Activated CD4-positive, alpha-beta memory T cell treated with anti-CD3 and anti-CD28 coated beads, Interleukin-2, amount 10 ng/mL, durations not matched to agents 7 days and 5 days (primary cell): Measurements from ENCODE around the gene SOX11. TPM values are rescaled to one million over a fixed set of nuclear protein-coding genes. Genes with fewer than 3 reads are reported as not detected.

ENCODE experiments used
- CTCF ChIA-PET: fragments of 350-600 bp; sonication (Branson Sonifier 250); formaldehyde crosslinking; loops from one replicate; lab custom pipeline; 2021; ENCODE audit warnings: antibody characterized with exemption, inconsistent platforms; lab: Charles Lee
- POLR2A ChIA-PET: fragments of 350-600 bp; sonication (Branson Sonifier 250); formaldehyde crosslinking; loops from one replicate; lab custom pipeline; 2021; ENCODE audit warnings: antibody characterized with exemption; lab: Charles Lee
- DNase-seq: peaks from one replicate; pipeline ENCODE4 v3.0.0-alpha.2; 2020
- H3K27ac Mint-ChIP-seq: one replicate; pipeline ENCODE4 v1.8.0; 2021; ENCODE audit warnings: mild to moderate bottlenecking, mixed read lengths
- H3K27me3 Mint-ChIP-seq: one replicate; pipeline ENCODE4 v1.8.0; 2021; ENCODE audit warnings: mixed read lengths
- H3K36me3 Mint-ChIP-seq: one replicate; pipeline ENCODE4 v1.8.0; 2021; ENCODE audit warnings: low read depth, mixed read lengths
- H3K4me1 Mint-ChIP-seq: one replicate; pipeline ENCODE4 v1.8.0; 2021; ENCODE audit warnings: mixed read lengths
- H3K4me3 Mint-ChIP-seq: one replicate; pipeline ENCODE4 v1.8.0; 2021; ENCODE audit warnings: mild to moderate bottlenecking, mixed read lengths
- H3K9me3 Mint-ChIP-seq: one replicate; pipeline ENCODE4 v1.8.0; 2021; ENCODE audit warnings: mixed read lengths
- total RNA-seq, 2 experiments: library from RNA; stranded (reverse); gene quantifications; one replicate each; pipeline ENCODE4 v1.2.3, GENCODE V29; 2021

SOX11 gene
- total RNA-seq, 2 experiments from 2014 or later: not detected

DNA sequence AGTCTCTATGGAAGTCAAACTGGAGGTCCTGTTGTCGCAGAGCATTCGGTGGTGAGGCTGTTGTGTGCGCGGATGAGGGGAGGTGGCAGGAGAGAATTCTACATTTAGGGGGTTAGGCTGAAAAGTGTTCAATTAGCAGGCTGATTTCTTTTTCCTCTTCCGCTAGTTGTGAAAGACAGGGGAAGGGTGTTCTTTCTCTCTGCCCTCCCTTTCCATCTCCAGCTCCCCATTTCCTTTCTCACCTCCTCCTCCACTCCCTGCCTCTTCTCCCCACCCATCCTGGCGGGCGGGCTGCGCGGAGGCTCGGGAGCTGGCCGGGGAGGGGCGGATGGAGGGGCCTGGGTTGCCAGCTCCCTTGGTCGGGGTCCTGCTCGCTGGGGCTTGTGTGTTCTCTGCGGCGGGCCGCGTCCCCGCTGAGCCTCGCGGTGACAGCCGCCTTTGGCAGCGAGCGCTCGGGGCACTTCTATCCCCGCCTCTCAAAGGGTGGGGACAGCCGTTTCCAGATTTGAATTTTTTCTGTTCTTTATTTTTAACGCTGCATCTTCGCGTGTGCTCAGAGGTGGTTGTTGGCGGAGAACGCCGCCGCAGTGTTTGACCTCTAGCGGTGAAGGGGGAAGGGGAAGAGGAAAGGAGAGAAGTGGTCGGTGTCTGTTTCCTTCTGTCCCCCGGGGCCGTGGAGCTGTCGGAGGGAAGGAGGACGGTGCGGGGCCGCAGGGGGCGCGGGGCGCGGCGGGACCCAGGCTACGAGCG is 3.6 kb downstream of the SOX11 start:
- CTCF ChIA-PET: interaction anchor here (0.6 kb wide), 1 partner anchor 331 kb away, joined by 3 read pairs; no protein-coding TSS in a partner anchor
- DNase-seq: no peak
- H3K27me3 Mint-ChIP-seq: peaks cover 49% of the 10 kb centered on the region
- H3K9me3 Mint-ChIP-seq: no peaks in the 10 kb centered on the region
- POLR2A ChIA-PET: no interaction called here
- peaks cover 10% of the 10 kb centered on the region for H3K4me1 Mint-ChIP-seq
- H3K36me3 Mint-ChIP-seq: peaks cover 10% of the 10 kb centered on the region
- H3K4me3 Mint-ChIP-seq: no peak overlapping the region
- no peak overlapping the region for H3K27ac Mint-ChIP-seq

- Mint-ChIP-seq H3K4me3 (no peak overlapping the region), H3K27me3 (peaks cover 45% of the 10 kb centered on the region), H3K4me1 (peaks cover 7% of the 10 kb centered on the region), H3K27ac (no peak overlapping the region), H3K9me3 (no peaks in the 10 kb centered on the region), H3K36me3 (peaks cover 7% of the 10 kb centered on the region)
- POLR2A ChIA-PET: no interaction called here
- DNase-seq: no peak
- CTCF ChIA-PET: no interaction called here
These were observed 4.3 kb downstream of the SOX11 start for GRCh38 chr2:5696404-5696944.

- Mint-ChIP-seq H3K36me3 (peaks cover 7% of the 10 kb centered on the region), H3K27ac (no peak overlapping the region), H3K4me1 (peaks cover 7% of the 10 kb centered on the region), H3K4me3 (no peak overlapping the region), H3K9me3 (no peaks in the 10 kb centered on the region), H3K27me3 (peaks cover 44% of the 10 kb centered on the region)
- ChIA-PET CTCF (no interaction called here), POLR2A (no interaction called here)
- DNase-seq: no peak
These were observed 4.8 kb downstream of the SOX11 start for GRCh38 chr2:5696945-5697521.

DNA sequence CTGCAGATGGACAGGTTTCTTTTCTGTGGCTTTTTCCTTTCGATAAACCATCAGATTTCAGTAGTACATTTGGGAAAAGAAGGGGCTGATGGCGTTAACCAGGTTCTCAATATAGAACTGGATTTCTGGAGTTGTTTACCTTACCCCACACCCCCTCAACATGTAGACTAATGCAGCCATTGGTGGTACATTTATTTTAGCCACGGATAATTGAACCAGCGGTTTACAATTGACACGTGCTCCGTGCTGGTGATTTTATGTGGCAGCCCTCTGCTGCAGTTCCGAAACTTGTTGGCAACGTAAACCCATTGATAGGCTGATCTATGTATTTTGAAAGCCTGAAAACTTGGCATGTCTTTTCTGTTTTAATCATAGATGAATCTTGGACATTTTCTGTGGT is 5.4 kb downstream of the SOX11 start:
- Mint-ChIP-seq H3K27me3 (peaks cover 42% of the 10 kb centered on the region), H3K9me3 (no peaks in the 10 kb centered on the region), H3K27ac (no peak overlapping the region), H3K36me3 (peaks cover 7% of the 10 kb centered on the region), H3K4me1 (peaks cover 7% of the 10 kb centered on the region), H3K4me3 (no peak overlapping the region)
- CTCF ChIA-PET: no interaction called here
- DNase-seq: no peak
- POLR2A ChIA-PET: no interaction called here

- peaks cover 7% of the 10 kb centered on the region for H3K4me1 Mint-ChIP-seq
- no peaks in the 10 kb centered on the region for H3K9me3 Mint-ChIP-seq
- H3K4me3 Mint-ChIP-seq: no peak overlapping the region
- ChIA-PET CTCF (no interaction called here), POLR2A (no interaction called here)
- DNase-seq: no peak
- H3K36me3 Mint-ChIP-seq: peaks cover 7% of the 10 kb centered on the region
- peaks cover 38% of the 10 kb centered on the region for H3K27me3 Mint-ChIP-seq
- no peak overlapping the region for H3K27ac Mint-ChIP-seq
These were observed 6.0 kb downstream of the SOX11 start for GRCh38 chr2:5698134-5698533.

- Mint-ChIP-seq H3K27me3 (peaks cover 25% of the 10 kb centered on the region), H3K27ac (no peak overlapping the region), H3K4me3 (no peak overlapping the region), H3K4me1 (peaks cover 3% of the 10 kb centered on the region), H3K36me3 (peaks cover 2% of the 10 kb centered on the region), H3K9me3 (peaks cover 3% of the 10 kb centered on the region)
- ChIA-PET POLR2A (no interaction called here), CTCF (no interaction called here)
- DNase-seq: no peak
These were observed 7.8 kb downstream of the SOX11 start for GRCh38 chr2:5699963-5700362.

GRCh38 chr2:5700551-5700950 is 8.4 kb downstream of the SOX11 start:
- Mint-ChIP-seq H3K27ac (no peak overlapping the region), H3K9me3 (peaks cover 4% of the 10 kb centered on the region), H3K36me3 (peaks cover 2% of the 10 kb centered on the region), H3K4me1 (peaks cover 3% of the 10 kb centered on the region), H3K27me3 (peaks cover 20% of the 10 kb centered on the region), H3K4me3 (no peak overlapping the region)
- ChIA-PET POLR2A (no interaction called here), CTCF (no interaction called here)
- no peak for DNase-seq

- no peaks in the 10 kb centered on the region for H3K36me3 Mint-ChIP-seq
- no peak overlapping the region for H3K4me3 Mint-ChIP-seq
- POLR2A ChIA-PET: no interaction called here
- H3K27me3 Mint-ChIP-seq: peaks cover 15% of the 10 kb centered on the region
- H3K9me3 Mint-ChIP-seq: peaks cover 4% of the 10 kb centered on the region
- H3K4me1 Mint-ChIP-seq: no peaks in the 10 kb centered on the region
- CTCF ChIA-PET: no interaction called here
- no peak overlapping the region for H3K27ac Mint-ChIP-seq
- DNase-seq: no peak
These were observed 9.1 kb downstream of the SOX11 start for GRCh38 chr2:5701266-5701665.

DNA sequence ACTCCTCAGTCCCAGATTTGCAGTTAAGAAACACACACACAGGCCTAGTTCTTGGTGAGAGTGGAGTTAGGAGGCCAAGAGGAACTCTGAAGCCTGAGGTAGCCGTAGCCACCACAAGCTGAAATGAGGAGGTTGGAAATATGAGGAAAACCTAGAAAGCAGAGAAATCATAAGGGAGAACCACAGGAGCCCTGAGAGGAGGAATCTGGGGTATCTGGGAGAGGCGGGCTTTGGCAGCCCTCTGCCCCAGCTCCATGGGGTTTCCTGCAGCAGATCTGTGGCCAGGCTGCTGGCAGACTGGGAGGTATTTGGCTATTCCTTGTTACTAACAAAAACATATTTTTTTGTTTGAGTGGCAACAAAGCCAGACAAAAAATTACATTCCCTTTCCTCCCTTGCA is 11.0 kb downstream of the SOX11 start:
- Mint-ChIP-seq H3K27me3 (peaks cover 5% of the 10 kb centered on the region), H3K36me3 (no peaks in the 10 kb centered on the region), H3K4me1 (no peaks in the 10 kb centered on the region), H3K9me3 (peaks cover 4% of the 10 kb centered on the region), H3K4me3 (no peak overlapping the region), H3K27ac (no peak overlapping the region)
- no peak for DNase-seq
- ChIA-PET POLR2A (no interaction called here), CTCF (no interaction called here)

GRCh38 chr2:5705490-5705889 is 13.3 kb downstream of the SOX11 start:
- CTCF ChIA-PET: no interaction called here
- H3K27ac Mint-ChIP-seq: no peak overlapping the region
- POLR2A ChIA-PET: no interaction called here
- no peaks in the 10 kb centered on the region for H3K4me1 Mint-ChIP-seq
- peaks cover 4% of the 10 kb centered on the region for H3K9me3 Mint-ChIP-seq
- H3K4me3 Mint-ChIP-seq: no peak overlapping the region
- no peak for DNase-seq
- H3K27me3 Mint-ChIP-seq: no peaks in the 10 kb centered on the region
- H3K36me3 Mint-ChIP-seq: no peaks in the 10 kb centered on the region

- no peaks in the 10 kb centered on the region for H3K4me1 Mint-ChIP-seq
- POLR2A ChIA-PET: no interaction called here
- CTCF ChIA-PET: no interaction called here
- H3K36me3 Mint-ChIP-seq: no peaks in the 10 kb centered on the region
- DNase-seq: no peak
- H3K27ac Mint-ChIP-seq: no peak overlapping the region
- H3K27me3 Mint-ChIP-seq: no peaks in the 10 kb centered on the region
- peaks cover 4% of the 10 kb centered on the region for H3K9me3 Mint-ChIP-seq
- no peak overlapping the region for H3K4me3 Mint-ChIP-seq
These were observed 14.7 kb downstream of the SOX11 start for GRCh38 chr2:5706717-5707455.

DNA sequence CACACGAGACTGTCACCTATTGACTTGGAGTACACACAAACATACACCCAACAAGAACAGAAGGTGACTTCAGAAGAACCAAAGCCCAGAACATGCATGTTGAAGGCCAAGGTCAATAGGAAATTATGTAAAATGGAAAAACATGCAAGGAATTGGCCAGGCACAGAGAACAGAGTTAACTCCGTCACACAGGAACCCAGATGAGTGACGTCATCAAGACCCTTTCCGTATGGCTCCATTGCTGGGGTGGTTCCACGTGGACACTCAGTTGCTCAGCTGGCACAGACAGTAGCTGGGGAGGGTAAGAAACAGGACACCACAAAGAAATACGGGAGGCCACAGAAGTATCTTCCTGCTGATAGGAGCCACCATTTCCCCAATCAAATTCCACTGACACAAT is 18.4 kb downstream of the SOX11 start:
- H3K9me3 Mint-ChIP-seq: no peaks in the 10 kb centered on the region
- H3K36me3 Mint-ChIP-seq: no peaks in the 10 kb centered on the region
- no peaks in the 10 kb centered on the region for H3K4me1 Mint-ChIP-seq
- CTCF ChIA-PET: no interaction called here
- H3K4me3 Mint-ChIP-seq: no peak overlapping the region
- no peak overlapping the region for H3K27ac Mint-ChIP-seq
- H3K27me3 Mint-ChIP-seq: no peaks in the 10 kb centered on the region
- no peak for DNase-seq
- POLR2A ChIA-PET: no interaction called here

DNA sequence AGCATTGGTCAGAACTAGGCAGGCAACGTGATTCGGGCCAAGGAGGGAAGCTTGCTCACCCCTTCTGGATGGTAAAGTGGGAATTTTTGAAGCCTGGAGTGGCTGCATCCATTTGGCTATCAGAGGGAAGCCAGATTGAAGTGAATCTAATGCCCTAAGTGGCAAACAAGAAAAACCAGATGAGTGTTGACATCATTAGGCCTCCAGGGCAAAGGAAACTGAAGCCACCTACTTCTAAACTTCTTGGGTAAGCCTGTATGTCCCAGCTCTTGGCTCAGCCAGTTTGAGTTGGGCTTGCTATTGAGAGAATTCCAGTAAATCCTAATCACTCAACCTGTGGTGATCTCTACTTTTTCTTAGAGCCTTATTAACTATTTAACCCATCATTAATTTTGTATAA is 20.9 kb downstream of the SOX11 start:
- no peaks in the 10 kb centered on the region for H3K36me3 Mint-ChIP-seq
- no peaks in the 10 kb centered on the region for H3K4me1 Mint-ChIP-seq
- no peak overlapping the region for H3K4me3 Mint-ChIP-seq
- ChIA-PET CTCF (no interaction called here), POLR2A (no interaction called here)
- H3K27ac Mint-ChIP-seq: no peak overlapping the region
- H3K9me3 Mint-ChIP-seq: no peaks in the 10 kb centered on the region
- no peak for DNase-seq
- H3K27me3 Mint-ChIP-seq: no peaks in the 10 kb centered on the region
